Heart left ventricle (tissue), 16 donors: Measurements from ENCODE around the gene FAM149A. TPM values are rescaled to one million over a fixed set of nuclear protein-coding genes. Genes with fewer than 3 reads are reported as not detected.

ENCODE experiments used
- ATAC-seq, 4 donors: fragments of 200-7000 bp; cut with Tn5 transposase; one replicate each; pipeline ENCODE4 v1.9.1; 2020 to 2022; ENCODE audit warnings: moderate library complexity in 4 of 4, mild to moderate bottlenecking in 3 of 4, moderate number of reproducible peaks in 1 of 4
- DNase-seq, 5 donors: peaks; one replicate each; pipeline ENCODE4 v3.0.0-alpha.2; 2020
- H3K27ac ChIP-seq, 12 donors: fragments of 200-600 bp; sonication (generic) in 4 of 12; one replicate each; pipeline versions ENCODE4 v1.5.0 to v1.8.0; 2016 to 2022; ENCODE audit warnings: mild to moderate bottlenecking in 2 of 12
- H3K27me3 ChIP-seq, 9 donors: fragments of 200-600 bp; sonication (generic) in 2 of 9; one replicate each; pipeline versions ENCODE4 v1.5.1 to v1.8.0; 2016 to 2022; ENCODE audit warnings: mild to moderate bottlenecking in 3 of 9
- H3K36me3 ChIP-seq, 9 donors: fragments of 200-600 bp; sonication (generic) in 2 of 9; one replicate each; pipeline versions ENCODE4 v1.5.0 to v1.8.0; 2018 to 2022; ENCODE audit warnings: mild to moderate bottlenecking in 2 of 9
- H3K4me1 ChIP-seq, 12 donors: fragments of 200-600 bp; sonication (generic) in 4 of 12; one replicate each; pipeline versions ENCODE4 v1.5.0 to v1.8.0; 2016 to 2022; ENCODE audit warnings: mild to moderate bottlenecking in 3 of 12
- H3K4me3 ChIP-seq, 12 donors: fragments of 200-600 bp; sonication (generic) in 4 of 12; one replicate each; pipeline versions ENCODE4 v1.5.0 to v1.8.0; 2017 to 2022; ENCODE audit warnings: mild to moderate bottlenecking in 9 of 12, moderate library complexity in 4 of 12
- H3K9me3 ChIP-seq, 12 donors: fragments of 200-600 bp; sonication (generic) in 4 of 12; one replicate each; pipeline versions ENCODE4 v1.5.0 to v1.8.0; 2016 to 2022; ENCODE audit warnings: mild to moderate bottlenecking in 1 of 12
- POLR2A ChIP-seq, 2 donors: fragments of 450-650 bp; IDR thresholded peaks; one replicate each; pipeline ENCODE4 v1.6.1; 2017; ENCODE audit warnings: antibody characterized with exemption in 2 of 2, mild to moderate bottlenecking in 2 of 2, moderate library complexity in 2 of 2
- WGBS, 4 donors: extraction: QIAGEN DNeasy Blood & Tissue Kit in 2 of 4; methylation state at CpG; one replicate each; pipeline versions ENCODE4 v1.1.5 to v1.1.7; 2013 to 2018; 5-methylcytosine and 5-hydroxymethylcytosine counted together
- intact Hi-C, 10 donors: fragments of 100-400 bp; cut with DNase I; formaldehyde crosslinking; loops; one replicate each; pipeline versions ENCODE4 v1.11.1 to v1.14.2; 2022
- polyA plus RNA-seq, 2 donors: library from polyadenylated mRNA; stranded (reverse); fragments of 200-250 nt; gene quantifications; one replicate each; pipeline ENCODE4 v1.2.3, GENCODE V29; 2013
- total RNA-seq, 9 donors: library from RNA; depleted of rRNA in 2 of 9; stranded (reverse); fragments of >200 nt in 2 of 9; fragmentation: NEBNext Ultra II Directional in 3 of 9; extraction: Animal tissue kit (Norgen Biotek cat#: 25700) in 3 of 9; gene quantifications; one replicate each; pipeline versions ENCODE4 v1.1.0 to v1.2.4, GENCODE V29; 2016 to 2023
- TF ChIP-seq, protein P1 (sequence below), 12 donors: fragments of 200-600 bp; sonication (generic) in 4 of 12; IDR thresholded peaks; one replicate each; pipeline versions ENCODE4 v1.5.0 to v1.8.0; 2018 to 2022; ENCODE audit warnings: antibody characterized with exemption in 12 of 12, mild to moderate bottlenecking in 5 of 12
- donor health status: ischemic (EF 13 %, LVEDD 7.1; RV severe dilation, severe dysfunction).
- donor health status: healthy with polysubstance abuse.
- donor health status: DM: no; HTN: yes; CAD: no.
- donor health status: DM: no; HTN: no; CAD: no.
- donor health status: ischemic (EF 25% LVEDD 6.9; RV normal size, moderate dysfunction).
- donor health status: ischemic (EF 25% LVEDD 5.7; RV mildly dilated, moderate dysfunction).
- donor health status: healthy.
- donor health status: DM: yes; HTN: yes; CAD: no.
- donor health status: ischemic (EF 35%, LVEDD 5.7; RV mildly dilated, moderate dysfunction).
- donor health status: nonischemic (EF 11% LVEDD 7.7; RV severe dilation, severe dysfunction).
- donor health status: DM: yes; HTN: yes; CAD: no.
- donor health status: PGD.
- donor health status: ischemic (EF 29% LVEDD 5.4; RV normal size, mild dysfunction).
- donor health status: nonischemic (EF 23%, LVEDD 6.1; RV moderate dilation, normal function).

The FAM149A gene
- total and polyA plus RNA-seq, 11 donors = 1.6 to 13.0 (median 7.8) TPM

DNA sequence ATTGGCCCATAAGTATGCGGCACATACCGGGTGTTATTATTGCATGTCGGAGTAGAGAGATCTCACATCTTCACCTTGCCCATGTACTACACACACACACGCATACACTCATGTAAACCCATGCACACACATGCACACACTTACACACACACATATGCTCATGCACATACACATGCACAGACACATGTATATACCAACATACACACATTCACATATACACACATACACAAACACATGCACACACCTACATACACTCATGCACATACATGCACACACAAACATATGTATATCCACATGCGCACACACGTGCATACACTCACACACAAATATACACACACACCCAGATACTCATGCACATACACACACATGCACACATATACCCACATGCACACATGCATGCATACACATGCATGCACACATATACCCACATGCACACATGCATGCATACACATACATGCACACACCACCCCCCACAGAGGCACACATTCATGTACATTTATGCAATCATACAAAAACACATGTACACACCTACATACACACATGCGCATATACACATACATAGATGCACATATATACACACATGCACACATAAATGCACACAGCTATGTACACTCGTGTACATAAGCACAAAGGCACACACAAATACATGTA is 98.1 kb downstream of the FAM149A start:
- peaks cover 0 to 22% (median 0%) of the 10 kb centered on the region in 12 donors for H3K4me1 ChIP-seq
- H3K27me3 ChIP-seq = no peaks in the 10 kb centered on the region
- no peak for DNase-seq
- H3K9me3 ChIP-seq = no peaks in the 10 kb centered on the region
- intact Hi-C loops = no loop called here
- TF ChIP-seq, protein P1, sequence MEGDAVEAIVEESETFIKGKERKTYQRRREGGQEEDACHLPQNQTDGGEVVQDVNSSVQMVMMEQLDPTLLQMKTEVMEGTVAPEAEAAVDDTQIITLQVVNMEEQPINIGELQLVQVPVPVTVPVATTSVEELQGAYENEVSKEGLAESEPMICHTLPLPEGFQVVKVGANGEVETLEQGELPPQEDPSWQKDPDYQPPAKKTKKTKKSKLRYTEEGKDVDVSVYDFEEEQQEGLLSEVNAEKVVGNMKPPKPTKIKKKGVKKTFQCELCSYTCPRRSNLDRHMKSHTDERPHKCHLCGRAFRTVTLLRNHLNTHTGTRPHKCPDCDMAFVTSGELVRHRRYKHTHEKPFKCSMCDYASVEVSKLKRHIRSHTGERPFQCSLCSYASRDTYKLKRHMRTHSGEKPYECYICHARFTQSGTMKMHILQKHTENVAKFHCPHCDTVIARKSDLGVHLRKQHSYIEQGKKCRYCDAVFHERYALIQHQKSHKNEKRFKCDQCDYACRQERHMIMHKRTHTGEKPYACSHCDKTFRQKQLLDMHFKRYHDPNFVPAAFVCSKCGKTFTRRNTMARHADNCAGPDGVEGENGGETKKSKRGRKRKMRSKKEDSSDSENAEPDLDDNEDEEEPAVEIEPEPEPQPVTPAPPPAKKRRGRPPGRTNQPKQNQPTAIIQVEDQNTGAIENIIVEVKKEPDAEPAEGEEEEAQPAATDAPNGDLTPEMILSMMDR (IDR thresholded peaks at IDR 0.05) = no peak
- TF ChIP-seq POLR2A (IDR thresholded peaks at IDR 0.05) = no peak
- no peak overlapping the region for H3K4me3 ChIP-seq
- peaks cover 0 to 29% (median 12%) of the 10 kb centered on the region in 9 donors for H3K36me3 ChIP-seq
- ATAC-seq = peak in 1 of 4 donors; percentile 10
- H3K27ac ChIP-seq = peak overlapping the region in 1 of 12 donors; percentile 55
- WGBS, 4 donors = 81 to 91% (median 89%) methylated on average over 8 of the region's 8 CpGs

DNA sequence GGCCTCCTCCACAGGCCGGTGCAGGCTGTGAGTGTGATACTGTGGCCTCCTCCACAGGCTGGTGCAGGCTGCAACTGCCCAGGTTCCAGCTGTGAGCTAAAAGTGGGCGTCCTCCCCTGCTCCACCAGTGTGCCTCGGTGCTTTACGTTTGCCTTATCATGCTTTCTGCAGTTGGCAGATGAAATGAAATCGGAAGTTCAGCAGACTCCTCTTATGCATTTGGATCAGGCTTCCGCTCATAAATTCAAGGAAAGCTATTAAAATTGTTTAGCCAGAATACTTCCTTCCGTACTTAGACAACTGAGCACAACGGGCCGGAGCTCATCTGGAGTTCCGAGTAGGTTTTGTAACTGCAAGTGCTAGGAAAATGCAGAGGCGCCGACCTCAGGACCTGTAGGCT is 98.9 kb downstream of the FAM149A start:
- Histone ChIP-seq H3K36me3 (peaks cover 0 to 26% (median 9%) of the 10 kb centered on the region in 9 donors), H3K27me3 (no peaks in the 10 kb centered on the region), H3K4me3 (peak overlapping the region in 3 of 12 donors; percentile 23 to 56 (median 41)), H3K4me1 (peaks cover 0 to 22% (median 0%) of the 10 kb centered on the region in 12 donors), H3K9me3 (no peaks in the 10 kb centered on the region), H3K27ac (peak overlapping the region in 3 of 12 donors; percentile 59 to 69 (median 63))
- whole genome bisulfite sequencing, 4 donors = 42 to 68% (median 45%) methylated on average over 12 of the region's 12 CpGs
- intact Hi-C loops = no loop called here
- ATAC-seq (peak in 1 of 4 donors; percentile 23), DNase-seq (no peak)
- no peak for TF ChIP-seq POLR2A (IDR thresholded peaks at IDR 0.05)
- TF ChIP-seq, protein P1 (IDR thresholded peaks at IDR 0.05) = no peak

DNA sequence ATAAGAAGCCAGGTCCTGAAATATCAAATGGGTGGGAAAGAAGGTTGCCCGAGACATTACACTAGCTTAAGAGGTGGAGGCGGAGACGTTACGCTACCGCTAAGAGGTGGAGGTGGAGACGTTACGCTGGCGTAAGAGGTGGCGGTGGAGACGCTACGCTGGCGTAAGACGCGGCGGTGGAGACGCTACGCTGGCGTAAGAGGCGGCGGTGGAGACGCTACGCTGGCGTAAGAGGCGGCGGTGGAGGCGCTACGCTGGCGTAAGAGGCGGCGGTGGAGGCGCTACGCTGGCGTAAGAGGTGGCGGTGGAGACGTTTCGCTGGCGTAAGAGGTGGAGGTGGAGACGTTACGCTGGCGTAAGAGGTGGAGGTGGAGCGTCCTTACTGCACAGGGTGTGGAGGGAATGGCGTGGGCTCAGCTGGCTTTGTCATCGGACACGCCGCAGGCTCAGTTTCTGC is 99.6 kb downstream of the FAM149A start:
- Histone ChIP-seq H3K4me1 (peaks cover 0 to 22% (median 0%) of the 10 kb centered on the region in 12 donors), H3K27ac (peak overlapping the region in 3 of 12 donors; percentile 59 to 69 (median 63)), H3K27me3 (no peaks in the 10 kb centered on the region), H3K4me3 (peak overlapping the region in 9 of 12 donors; percentile 5 to 56 (median 33)), H3K9me3 (no peaks in the 10 kb centered on the region), H3K36me3 (peaks cover 0 to 25% (median 6%) of the 10 kb centered on the region in 9 donors)
- intact Hi-C loops = no loop called here
- TF ChIP-seq POLR2A (IDR thresholded peaks at IDR 0.05) = no peak
- TF ChIP-seq, protein P1 (IDR thresholded peaks at IDR 0.05) = no peak
- peak in 1 of 5 donors; percentile 46 for DNase-seq
- ATAC-seq = no peak
- WGBS, 4 donors = 50 to 82% (median 56%) methylated on average over 44 to 45 of the region's 45 CpGs

DNA sequence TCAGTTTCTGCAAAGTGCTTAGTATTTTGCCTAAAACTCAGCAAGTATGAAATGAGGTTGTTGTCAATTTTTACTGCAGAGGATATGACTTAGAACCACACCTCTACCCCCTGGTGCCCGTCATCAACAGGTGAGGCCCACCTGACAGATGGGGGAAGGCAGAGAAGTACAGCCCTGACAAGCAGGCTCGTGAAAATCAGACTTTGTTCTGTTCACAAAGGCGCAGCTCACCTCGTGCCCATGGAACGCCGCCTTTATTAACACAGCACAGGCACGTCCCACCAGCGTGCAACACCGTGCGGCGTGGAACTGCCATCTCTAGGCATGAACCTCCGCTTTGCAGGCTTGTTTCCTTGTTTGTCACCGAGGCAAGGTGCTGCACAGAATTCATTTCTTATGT is 100.2 kb downstream of the FAM149A start:
- Histone ChIP-seq H3K27me3 (no peaks in the 10 kb centered on the region), H3K4me1 (peaks cover 0 to 22% (median 0%) of the 10 kb centered on the region in 12 donors), H3K27ac (peak overlapping the region in 3 of 12 donors; percentile 41 to 69 (median 63)), H3K4me3 (peak overlapping the region in 9 of 12 donors; percentile 5 to 56 (median 33)), H3K36me3 (peaks cover 0 to 25% (median 10%) of the 10 kb centered on the region in 9 donors), H3K9me3 (no peaks in the 10 kb centered on the region)
- intact Hi-C loops = no loop called here
- TF ChIP-seq, protein P1 (IDR thresholded peaks at IDR 0.05) = no peak
- no peak for TF ChIP-seq POLR2A (IDR thresholded peaks at IDR 0.05)
- DNase-seq = no peak
- no peak for ATAC-seq
- WGBS, 4 donors = 91 to 97% (median 91%) methylated on average over 13 of the region's 13 CpGs
